AG09309 (cell line): Measurements from ENCODE around the gene ARHGAP24.
A peak's percentile ranks its signal among the peaks of the same experiment; 100 is the strongest.

Experiments used
- DNase-seq: peaks from one replicate; pipeline ENCODE4 v3.0.0-alpha.2; 2010; ENCODE audit warnings: low read depth
- H3K4me3 ChIP-seq: 2 replicates; pipeline ENCODE4 v1.5.1; 2011; ENCODE audit warnings: mild to moderate bottlenecking, low read depth, low read length, moderate library complexity; ENCODE audit not compliant: control insufficient read depth
- CTCF ChIP-seq: IDR thresholded peaks from 2 replicates; pipeline ENCODE4 v1.5.1; 2011; ENCODE audit warnings: mild to moderate bottlenecking, low read depth, low read length, inconsistent platforms; ENCODE audit not compliant: insufficient read depth, control insufficient read depth; ENCODE audit errors: missing control alignments

Gene ARHGAP24

GRCh38 chr4:85681221-85681657 is 206.3 kb downstream of the ARHGAP24 start:
- peak; percentile 98 for DNase-seq
- TF ChIP-seq CTCF: no peak
- H3K4me3 ChIP-seq: no peak overlapping the region

- no peak for DNase-seq
- no peak overlapping the region for H3K4me3 ChIP-seq
- no peak for TF ChIP-seq CTCF
These were observed 207.0 kb downstream of the ARHGAP24 start for GRCh38 chr4:85681921-85682320.

- no peak for TF ChIP-seq CTCF
- H3K4me3 ChIP-seq: no peak overlapping the region
- no peak for DNase-seq
These were observed 207.4 kb downstream of the ARHGAP24 start for GRCh38 chr4:85682391-85682790.

GRCh38 chr4:85684676-85685075 is 209.7 kb downstream of the ARHGAP24 start:
- TF ChIP-seq CTCF: no peak
- no peak overlapping the region for H3K4me3 ChIP-seq
- DNase-seq: no peak

- no peak overlapping the region for H3K4me3 ChIP-seq
- no peak for TF ChIP-seq CTCF
- no peak for DNase-seq
These were observed 211.4 kb downstream of the ARHGAP24 start for GRCh38 chr4:85686398-85686797.

- H3K4me3 ChIP-seq: no peak overlapping the region
- no peak for DNase-seq
- no peak for TF ChIP-seq CTCF
These were observed 213.2 kb downstream of the ARHGAP24 start for GRCh38 chr4:85688055-85688740.

GRCh38 chr4:85696661-85697060 is 221.7 kb downstream of the ARHGAP24 start:
- H3K4me3 ChIP-seq: no peak overlapping the region
- no peak for DNase-seq
- TF ChIP-seq CTCF: no peak
